Measurements from ENCODE around the gene ZNF821.

The ZNF821 gene

DNA sequence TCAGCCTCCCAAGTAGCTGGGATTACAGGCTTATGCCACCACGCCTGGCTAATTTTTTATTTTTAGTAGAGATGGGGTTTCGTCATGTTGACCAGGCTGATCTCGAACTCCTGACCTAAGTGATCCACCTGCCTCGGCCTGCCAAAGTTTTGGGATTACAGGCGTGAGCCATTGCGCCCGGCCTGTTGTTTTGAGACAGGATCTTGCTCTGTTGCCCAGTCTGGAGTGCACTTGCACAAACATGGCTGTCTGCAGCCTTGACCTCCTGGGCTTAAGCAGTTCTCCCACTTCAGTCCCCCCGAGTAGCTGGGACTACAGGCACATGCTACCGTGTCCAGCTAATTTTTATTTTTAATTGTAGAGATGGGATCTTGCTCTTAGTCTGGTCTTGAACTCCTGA lies 20.3 kb upstream of the ZNF821 start:
- Histone ChIP-seq H3K27ac (no peak overlapping the region), H3K4me2 (no peak overlapping the region), H3K27me3 (no peaks in the 10 kb centered on the region), H3K9ac (no peak overlapping the region), H4K20me1 (peaks cover 100% of the 10 kb centered on the region), H3K4me3 (no peak overlapping the region), H3K9me3 (peaks cover 25% of the 10 kb centered on the region), H3K4me1 (peaks cover 22% of the 10 kb centered on the region), H3K36me3 (peaks cover 56% of the 10 kb centered on the region)
- TF ChIP-seq Cebpa-rat (IDR thresholded peaks at IDR 0.05), result no peak

DNA sequence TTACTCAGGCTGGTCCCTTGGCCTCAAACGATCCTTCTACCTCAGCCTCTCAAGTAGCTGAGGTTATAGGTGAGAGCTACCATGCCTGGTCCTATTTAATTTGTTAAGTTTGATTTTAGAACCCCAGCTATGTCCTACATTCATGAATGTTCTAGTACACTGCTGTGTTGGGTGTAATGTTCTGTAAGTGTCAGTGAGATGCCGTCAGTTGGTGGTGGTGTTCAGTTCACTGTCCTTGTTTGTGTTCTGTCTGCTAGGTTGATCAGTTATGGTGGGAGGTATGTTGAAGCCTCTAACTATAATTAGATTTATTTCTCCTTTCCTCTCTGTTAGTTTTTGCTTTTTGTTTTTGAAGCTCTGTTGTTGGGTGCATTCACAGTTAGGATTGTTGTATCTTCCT lies 19.6 kb upstream of the ZNF821 start:
- no peak for TF ChIP-seq Cebpa-rat (IDR thresholded peaks at IDR 0.05)
- Histone ChIP-seq H3K4me3 (no peak overlapping the region), H3K36me3 (peaks cover 56% of the 10 kb centered on the region), H4K20me1 (peaks cover 100% of the 10 kb centered on the region), H3K9ac (no peak overlapping the region), H3K4me1 (peaks cover 28% of the 10 kb centered on the region), H3K27me3 (no peaks in the 10 kb centered on the region), H3K9me3 (peaks cover 19% of the 10 kb centered on the region), H3K4me2 (no peak overlapping the region), H3K27ac (no peak overlapping the region)

DNA sequence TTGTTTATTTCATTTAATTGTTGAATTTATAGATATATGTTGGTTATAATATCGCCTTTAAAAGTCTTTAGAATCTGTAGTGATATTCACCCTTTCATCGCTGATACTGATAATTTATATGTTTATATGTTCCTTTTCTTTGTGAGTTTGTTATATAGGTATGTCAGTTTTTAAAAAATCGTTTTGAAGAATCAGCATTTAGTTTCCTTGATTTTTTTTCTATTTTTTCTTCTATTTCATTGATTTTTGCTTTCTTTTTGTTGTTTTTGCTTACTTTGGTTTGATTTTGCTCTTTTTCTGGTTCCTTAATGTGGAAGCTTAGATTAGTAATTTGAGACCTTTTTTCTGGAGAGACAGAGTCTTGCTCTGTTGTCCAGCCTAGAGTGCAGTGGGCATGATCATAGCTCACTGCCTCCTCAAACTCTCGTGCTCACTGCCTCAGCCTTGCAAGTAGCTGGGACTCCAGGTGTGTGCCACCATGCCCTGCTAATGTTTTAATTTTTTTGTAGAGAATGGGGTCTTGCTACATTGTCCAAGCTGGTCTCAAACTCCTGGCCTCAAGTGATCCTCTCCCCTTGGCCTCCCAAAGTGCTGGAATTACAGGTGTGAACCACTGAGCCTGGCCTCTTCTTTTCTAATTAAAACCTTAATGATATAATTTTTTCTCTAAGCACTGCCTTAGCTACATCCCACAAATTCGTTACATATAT lies 18.8 kb upstream of the ZNF821 start:
- H4K20me1 ChIP-seq, result peaks cover 100% of the 10 kb centered on the region
- no peak overlapping the region for H3K27ac ChIP-seq
- peaks cover 56% of the 10 kb centered on the region for H3K36me3 ChIP-seq
- no peak overlapping the region for H3K9ac ChIP-seq
- H3K4me1 ChIP-seq, result peaks cover 36% of the 10 kb centered on the region
- no peaks in the 10 kb centered on the region for H3K27me3 ChIP-seq
- H3K4me3 ChIP-seq, result no peak overlapping the region
- no peak overlapping the region for H3K4me2 ChIP-seq
- TF ChIP-seq Cebpa-rat (IDR thresholded peaks at IDR 0.05), result no peak
- H3K9me3 ChIP-seq, result peaks cover 13% of the 10 kb centered on the region; the same call in 1 of the 2 replicates

DNA sequence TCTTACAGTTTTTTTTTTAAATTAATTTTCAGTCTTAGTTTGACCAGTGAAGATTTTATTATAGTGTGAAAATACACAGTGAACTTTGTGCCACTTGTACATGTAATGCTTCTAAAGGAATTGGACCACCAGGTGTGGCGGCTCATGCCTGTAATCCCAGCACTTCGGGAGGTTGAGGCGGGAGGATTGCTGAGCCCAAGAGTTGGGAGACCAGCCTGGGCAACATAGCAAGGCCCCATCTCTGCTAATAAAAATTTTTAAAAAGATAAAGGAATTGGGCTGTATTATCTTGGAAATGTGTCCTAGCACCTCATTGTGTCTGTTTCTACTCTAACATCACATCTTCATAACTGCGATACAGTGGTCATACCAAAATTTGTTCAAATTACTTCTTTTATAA lies 15.2 kb upstream of the ZNF821 start:
- Histone ChIP-seq H3K27me3 (no peaks in the 10 kb centered on the region), H3K36me3 (peaks cover 37% of the 10 kb centered on the region), H3K27ac (no peak overlapping the region), H3K4me1 (peaks cover 42% of the 10 kb centered on the region), H4K20me1 (peaks cover 85% of the 10 kb centered on the region), H3K9ac (no peak overlapping the region), H3K4me2 (peak overlapping the region; percentile 99), H3K4me3 (no peak overlapping the region), H3K9me3 (peaks cover 8% of the 10 kb centered on the region; the same call in 1 of the 2 replicates)
- no peak for TF ChIP-seq Cebpa-rat (IDR thresholded peaks at IDR 0.05)

GRCh38 chr16:71896764-71897368 lies 12.9 kb upstream of the ZNF821 start:
- H3K4me1 ChIP-seq, result peaks cover 48% of the 10 kb centered on the region
- 0 out of 2 replicates have a peak, but pooled peaks cover 4% of the 10 kb centered on the region for H3K9me3 ChIP-seq
- peak overlapping the region; percentile 97 for H3K4me3 ChIP-seq
- peak overlapping the region; percentile 98 for H3K9ac ChIP-seq
- H3K27ac ChIP-seq, result peak overlapping the region; percentile 95
- no peaks in the 10 kb centered on the region for H3K27me3 ChIP-seq
- H4K20me1 ChIP-seq, result peaks cover 62% of the 10 kb centered on the region
- H3K36me3 ChIP-seq, result peaks cover 24% of the 10 kb centered on the region
- peak overlapping the region; percentile 99 for H3K4me2 ChIP-seq
- TF ChIP-seq Cebpa-rat (IDR thresholded peaks at IDR 0.05), result no peak

DNA sequence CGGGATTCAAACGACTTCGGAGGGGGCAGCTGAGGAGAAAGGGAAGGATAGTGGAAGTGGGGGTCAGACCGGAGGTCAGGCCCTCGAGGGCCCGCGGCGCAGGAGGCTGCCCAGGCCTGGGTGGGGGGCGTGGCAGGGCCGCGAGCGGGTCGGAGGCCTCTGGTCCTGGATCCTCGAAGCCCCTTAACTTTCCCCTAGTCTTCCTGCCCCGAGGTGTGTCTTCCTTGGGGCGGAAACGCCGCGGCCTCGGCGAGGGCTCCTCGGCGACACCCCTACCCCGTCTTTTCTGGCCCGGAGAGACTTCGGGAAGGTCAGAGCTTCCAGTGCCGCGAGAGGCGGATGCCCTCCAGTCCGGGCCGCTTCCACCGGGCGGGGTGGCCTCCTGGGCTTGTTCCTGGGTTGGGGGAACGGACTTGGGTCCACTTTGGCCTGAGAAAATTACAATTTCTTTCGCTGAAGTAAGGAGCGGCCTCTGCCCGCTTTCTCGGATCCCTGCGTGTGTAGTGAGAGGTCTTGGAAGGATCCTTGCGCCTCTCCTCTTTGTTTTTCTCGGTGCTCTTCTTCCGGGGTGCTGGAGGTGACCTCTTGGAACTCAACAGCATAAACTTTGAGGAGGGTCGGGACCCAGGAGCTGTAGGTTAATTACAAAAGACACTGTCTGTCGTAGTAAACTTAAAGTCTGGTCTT lies 11.8 kb upstream of the ZNF821 start:
- Histone ChIP-seq H3K36me3 (peaks cover 24% of the 10 kb centered on the region), H3K27ac (peak overlapping the region; percentile 95), H4K20me1 (peaks cover 52% of the 10 kb centered on the region), H3K4me1 (peaks cover 53% of the 10 kb centered on the region), H3K9me3 (no peaks in the 10 kb centered on the region), H3K27me3 (no peaks in the 10 kb centered on the region), H3K9ac (peak overlapping the region; percentile 98), H3K4me3 (peak overlapping the region; percentile 97), H3K4me2 (peak overlapping the region; percentile 99)
- TF ChIP-seq Cebpa-rat (IDR thresholded peaks at IDR 0.05), result no peak

DNA sequence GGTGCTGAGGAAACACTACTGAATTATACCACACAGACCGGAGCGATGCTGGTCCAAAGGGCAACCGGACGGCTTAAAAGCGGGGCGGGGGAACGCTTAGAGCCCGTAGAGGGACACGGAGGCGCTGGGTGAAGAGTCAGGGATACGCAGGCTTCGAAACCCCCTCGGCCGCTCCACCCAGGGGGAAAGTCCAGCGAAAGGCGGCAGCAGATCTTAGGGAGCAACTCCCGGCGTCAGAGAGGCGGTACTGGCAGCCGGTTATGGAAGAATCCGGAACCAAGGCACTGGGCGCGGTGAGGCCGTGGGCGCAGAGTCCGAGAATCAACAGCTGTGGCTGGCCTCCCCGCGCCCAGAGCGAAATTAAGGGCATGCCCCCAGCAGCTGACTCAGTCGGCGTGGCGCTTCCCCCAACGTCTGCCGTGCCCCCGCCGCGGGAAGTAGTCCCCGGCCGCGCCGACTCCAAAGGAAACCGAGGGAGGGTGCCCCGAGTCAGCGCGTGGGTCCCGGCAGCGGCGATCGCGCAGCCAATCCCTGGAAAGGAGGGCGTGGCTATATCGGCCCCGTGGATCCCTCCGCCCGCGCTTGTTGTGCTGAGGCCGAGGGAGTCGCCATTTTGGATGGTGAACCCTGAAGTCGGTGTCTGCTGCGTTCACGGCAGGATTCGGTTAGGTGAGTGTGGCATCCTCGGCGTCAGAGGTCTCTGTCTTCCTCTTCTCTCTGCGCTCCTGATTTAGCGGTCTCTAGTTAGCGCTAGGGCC lies 11.1 kb upstream of the ZNF821 start, which contains the start of gene IST1:
TSS of gene IST1 (plus strand) at position 611 of the 758 bp plus-strand sequence. CDS start 20,110 bp downstream, outside the sequence.
- peaks cover 49% of the 10 kb centered on the region for H3K4me1 ChIP-seq
- peak within 1 kb of the TSS; percentile 98 for H3K9ac ChIP-seq

DNA sequence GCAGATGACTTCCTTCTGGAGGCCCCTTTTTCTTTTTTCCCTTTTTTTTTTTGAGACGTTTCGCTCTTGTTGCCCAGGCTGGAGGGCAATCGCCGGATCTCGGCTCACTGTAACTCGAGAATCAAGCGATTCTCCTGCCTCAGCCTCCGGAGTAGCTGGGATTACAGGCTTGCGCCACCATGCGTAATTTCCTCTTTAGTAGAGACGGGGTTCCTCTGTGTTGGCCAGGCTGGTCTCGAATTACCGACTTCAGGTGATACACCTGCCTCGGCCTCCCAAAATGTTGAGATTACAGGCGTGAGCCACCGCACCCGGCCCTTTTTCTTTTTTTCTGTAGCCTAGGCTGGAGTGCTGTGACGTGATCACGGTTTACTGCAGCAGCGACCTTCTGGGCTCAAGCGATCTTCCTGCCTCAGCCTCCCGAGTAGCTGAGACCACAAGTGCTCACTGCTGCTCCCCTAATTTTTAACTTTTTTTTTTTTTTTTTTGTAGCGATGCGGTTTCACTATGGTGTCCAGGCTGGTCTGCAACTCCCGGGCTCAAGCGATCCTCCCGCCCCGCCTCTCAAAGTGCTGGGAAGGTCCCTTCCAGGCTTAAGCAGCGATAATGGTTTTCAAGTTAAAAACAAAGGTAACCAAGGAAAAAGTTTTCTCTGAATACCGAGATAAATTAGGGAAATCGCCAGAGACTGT lies 10.4 kb upstream of the ZNF821 start:
- Histone ChIP-seq H3K4me1 (peaks cover 42% of the 10 kb centered on the region), H3K4me3 (peak overlapping the region; percentile 97), H3K27ac (peak overlapping the region; percentile 95), H3K9ac (peak overlapping the region; percentile 98), H3K9me3 (no peaks in the 10 kb centered on the region), H3K36me3 (peaks cover 20% of the 10 kb centered on the region), H4K20me1 (peaks cover 37% of the 10 kb centered on the region), H3K4me2 (peak overlapping the region; percentile 87), H3K27me3 (no peaks in the 10 kb centered on the region)
- TF ChIP-seq Cebpa-rat (IDR thresholded peaks at IDR 0.05), result no peak

More for the DNA sequence above, 11.1 kb upstream of the ZNF821 start, which contains the start of gene IST1:
- TF ChIP-seq Cebpa-rat (IDR thresholded peaks at IDR 0.05), result no peak
- no peaks in the 10 kb centered on the region for H3K27me3 ChIP-seq
- H3K4me2 ChIP-seq, result peak within 1 kb of the TSS; percentile 99
- H3K27ac ChIP-seq, result peak within 1 kb of the TSS; percentile 95
- peak within 1 kb of the TSS; percentile 97 for H3K4me3 ChIP-seq
- H4K20me1 ChIP-seq, result peaks cover 44% of the 10 kb centered on the region
- peaks cover 24% of the 10 kb centered on the region for H3K36me3 ChIP-seq
- H3K9me3 ChIP-seq, result no peaks in the 10 kb centered on the region

- peak overlapping the region; percentile 97 for H3K4me3 ChIP-seq
- peaks cover 32% of the 10 kb centered on the region for H4K20me1 ChIP-seq
- no peaks in the 10 kb centered on the region for H3K9me3 ChIP-seq
- H3K9ac ChIP-seq, result peak overlapping the region; percentile 98
- peaks cover 37% of the 10 kb centered on the region for H3K4me1 ChIP-seq
- no peaks in the 10 kb centered on the region for H3K27me3 ChIP-seq
- H3K27ac ChIP-seq, result no peak overlapping the region; the same call in 1 of the 2 replicates
- H3K4me2 ChIP-seq, result peak overlapping the region; percentile 87
- no peak for TF ChIP-seq Cebpa-rat (IDR thresholded peaks at IDR 0.05)
- peaks cover 15% of the 10 kb centered on the region for H3K36me3 ChIP-seq
Observed at GRCh38 chr16:71893888-71894228, 9.9 kb upstream of the ZNF821 start.

Data from BLaER1 (cell line).